ENCODE measurements around the gene GRIK4. TPM values are rescaled to one million over a fixed set of nuclear protein-coding genes. Genes with fewer than 3 reads are reported as not detected.

GRIK4 gene
- total RNA-seq, 1 donor from 2014 or later: 2.2 TPM

DNA sequence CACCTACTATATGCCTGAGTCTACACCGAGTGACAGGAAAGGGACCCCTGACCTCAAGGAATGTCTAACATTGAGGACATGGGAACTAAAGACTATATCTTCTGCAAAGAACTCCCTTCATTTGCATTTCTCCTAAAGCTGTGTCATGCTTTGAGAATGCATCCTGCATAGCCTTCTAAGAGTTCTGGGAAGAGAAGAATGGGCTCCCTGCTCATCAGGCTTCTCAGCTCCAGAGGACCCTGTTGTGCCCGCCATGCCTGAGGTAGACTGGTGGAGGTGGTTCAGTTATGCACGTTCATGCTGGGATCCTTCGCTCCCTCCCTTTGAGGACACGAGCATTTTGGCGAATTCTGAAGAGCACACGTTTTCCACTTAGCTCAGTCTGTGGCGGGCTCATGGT is 63.3 kb downstream of the GRIK4 start:
- H3K4me3 Mint-ChIP-seq: no peak overlapping the region
- no peaks in the 10 kb centered on the region for H3K36me3 Mint-ChIP-seq
- H3K27me3 Mint-ChIP-seq (ENCODE audit: low read depth): peaks cover 74% of the 10 kb centered on the region
- TF ChIP-seq CTCF (IDR thresholded peaks at IDR 0.05; ENCODE audit: unreplicated experiment): no peak
- peaks cover 6% of the 10 kb centered on the region for H3K9me3 Mint-ChIP-seq
- DNase-seq (ENCODE audit: low spot score in 2 of 2, unreplicated experiment in 2 of 2): no peak
- H3K4me1 Mint-ChIP-seq: no peaks in the 10 kb centered on the region
- H3K27ac Mint-ChIP-seq: no peak overlapping the region

- peaks cover 6% of the 10 kb centered on the region for H3K9me3 Mint-ChIP-seq
Measured at GRCh38 chr11:120575461-120575860, 63.9 kb downstream of the GRIK4 start.

DNA sequence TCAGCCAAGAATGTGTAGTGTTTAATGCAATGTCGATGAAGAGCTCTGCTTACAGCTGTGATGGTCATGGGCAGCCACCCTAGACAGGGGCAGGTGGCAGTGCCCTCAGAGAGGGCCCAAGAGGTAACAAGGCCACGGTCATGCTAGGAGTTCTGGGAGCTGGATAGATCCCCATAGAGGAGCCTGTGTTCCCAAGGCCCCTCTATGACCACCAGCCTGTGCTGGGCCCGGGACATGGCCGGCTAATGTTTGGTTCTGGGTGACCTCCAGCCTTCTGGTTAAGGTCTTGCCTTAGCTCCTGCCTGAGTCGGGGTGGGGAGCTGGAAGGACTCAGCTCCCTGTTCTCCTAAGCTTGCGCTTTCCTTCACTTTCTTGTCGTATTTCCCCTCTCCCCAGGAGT is 65.1 kb downstream of the GRIK4 start:
- no peak for DNase-seq (ENCODE audit: low spot score in 2 of 2, unreplicated experiment in 2 of 2)
- H3K9me3 Mint-ChIP-seq: no peaks in the 10 kb centered on the region
- H3K4me3 Mint-ChIP-seq: no peak overlapping the region
- TF ChIP-seq CTCF (IDR thresholded peaks at IDR 0.05; ENCODE audit: unreplicated experiment): no peak
- H3K27me3 Mint-ChIP-seq (ENCODE audit: low read depth): peaks cover 74% of the 10 kb centered on the region
- H3K27ac Mint-ChIP-seq: no peak overlapping the region
- H3K36me3 Mint-ChIP-seq: no peaks in the 10 kb centered on the region
- H3K4me1 Mint-ChIP-seq: no peaks in the 10 kb centered on the region

More at GRCh38 chr11:120575461-120575860, 63.9 kb downstream of the GRIK4 start:
- no peak for TF ChIP-seq CTCF (IDR thresholded peaks at IDR 0.05; ENCODE audit: unreplicated experiment)
- no peaks in the 10 kb centered on the region for H3K36me3 Mint-ChIP-seq
- DNase-seq (ENCODE audit: low spot score in 2 of 2, unreplicated experiment in 2 of 2): no peak
- H3K27ac Mint-ChIP-seq: no peak overlapping the region
- H3K27me3 Mint-ChIP-seq (ENCODE audit: low read depth): peaks cover 72% of the 10 kb centered on the region
- H3K4me1 Mint-ChIP-seq: no peaks in the 10 kb centered on the region
- no peak overlapping the region for H3K4me3 Mint-ChIP-seq

DNA sequence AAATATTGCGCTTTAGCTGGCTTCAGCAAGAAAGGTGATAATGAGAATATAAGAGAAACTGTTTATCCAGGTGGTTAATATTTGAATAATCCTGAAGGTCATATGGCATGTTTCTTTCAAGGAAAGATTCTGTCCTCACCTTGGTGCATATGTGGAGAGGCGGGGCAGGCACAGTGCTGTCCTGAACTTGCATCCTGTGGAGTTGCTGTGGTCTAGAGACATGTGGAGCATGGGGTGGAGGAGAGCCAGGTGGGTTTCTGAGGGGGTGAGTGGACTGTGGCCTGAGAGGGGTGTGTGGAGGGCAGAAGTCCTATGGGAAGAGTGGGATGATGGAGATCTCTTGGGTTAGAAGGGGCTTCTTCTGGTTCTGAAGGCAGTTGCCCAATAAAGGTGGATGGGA is 65.5 kb downstream of the GRIK4 start:
- Mint-ChIP-seq H3K4me3 (no peak overlapping the region), H3K27ac (no peak overlapping the region), H3K9me3 (no peaks in the 10 kb centered on the region), H3K27me3 (ENCODE audit: low read depth) (peaks cover 69% of the 10 kb centered on the region), H3K36me3 (no peaks in the 10 kb centered on the region), H3K4me1 (no peaks in the 10 kb centered on the region)
- no peak for TF ChIP-seq CTCF (IDR thresholded peaks at IDR 0.05; ENCODE audit: unreplicated experiment)
- no peak for DNase-seq (ENCODE audit: low spot score in 2 of 2, unreplicated experiment in 2 of 2)

- Mint-ChIP-seq H3K4me1 (no peaks in the 10 kb centered on the region), H3K27me3 (ENCODE audit: low read depth) (peaks cover 63% of the 10 kb centered on the region), H3K4me3 (no peak overlapping the region), H3K27ac (no peak overlapping the region), H3K36me3 (no peaks in the 10 kb centered on the region), H3K9me3 (peaks cover under 1% of the 10 kb centered on the region)
- TF ChIP-seq CTCF (IDR thresholded peaks at IDR 0.05; ENCODE audit: unreplicated experiment): no peak
- DNase-seq (ENCODE audit: low spot score in 2 of 2, unreplicated experiment in 2 of 2): no peak
Measured at GRCh38 chr11:120577624-120578363, 66.2 kb downstream of the GRIK4 start.

Measured in mesothelial cell of epicardium (in vitro differentiated cells).